ENCODE measurements around the gene SETD6. TPM values are rescaled to one million over a fixed set of nuclear protein-coding genes. Genes with fewer than 3 reads are reported as not detected.
A peak's percentile ranks its signal among the peaks of the same experiment; 100 is the strongest.

Gene SETD6
- total and polyA plus RNA-seq, 2 of the 13 experiments (the other 11 are each of a cell fraction or from before 2014, with no cell fraction given): 24.0 to 25.7 TPM

DNA sequence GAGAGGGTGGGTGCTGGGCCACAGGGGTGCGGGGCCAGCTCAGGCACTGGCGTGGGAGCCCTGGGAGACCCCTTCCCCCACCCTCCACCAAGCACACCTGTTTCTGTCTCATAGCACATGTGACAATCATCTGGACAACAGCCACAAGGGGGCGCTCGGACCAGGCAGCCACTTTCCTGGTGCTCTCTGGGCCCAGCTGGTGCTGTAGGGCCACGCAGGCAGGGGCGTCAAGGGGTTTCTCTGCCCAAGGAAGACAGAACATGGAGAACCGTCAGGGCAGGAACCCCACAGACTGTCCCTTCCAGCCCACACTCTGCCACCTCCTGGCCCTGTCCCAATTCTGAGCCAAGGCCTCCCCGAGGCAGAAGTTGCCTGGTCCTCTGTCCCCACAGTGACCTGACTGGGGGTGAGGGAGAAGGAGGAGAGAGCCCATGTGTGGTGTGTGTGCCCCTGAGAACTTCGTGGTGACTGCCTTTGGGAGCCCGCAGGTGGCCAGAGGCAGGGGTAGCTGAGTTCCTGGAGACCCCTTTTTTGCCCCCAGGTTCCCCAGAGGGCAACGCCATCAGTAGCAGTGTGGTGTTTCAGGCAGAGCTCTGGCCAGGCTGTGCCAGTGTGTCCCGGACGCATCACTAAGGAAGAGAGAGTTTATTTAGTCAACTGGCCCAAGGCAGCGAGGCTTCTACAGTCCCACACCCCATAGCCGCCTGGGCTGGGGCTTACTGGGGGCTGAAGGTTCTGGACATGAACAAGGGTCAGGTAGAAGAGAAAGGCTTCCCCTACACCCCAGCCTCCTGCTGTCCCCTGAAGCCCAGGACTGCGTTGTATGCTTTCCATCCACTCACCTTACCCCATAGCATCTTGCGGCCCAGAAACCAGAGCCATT is 3.1 kb upstream of the SETD6 start (continued):
- TF ChIP-seq E2F1 (CRISPR knock-in tag; IDR thresholded peaks at IDR 0.05) (no peak), NFKB2 (CRISPR knock-in tag; IDR thresholded peaks at IDR 0.05; ENCODE audit: borderline replicate concordance) (peak; percentile 50; the same call in 1 of the 2 replicates), HMGA1 (CRISPR knock-in tag; conservative IDR thresholded peaks at IDR 0.05) (no peak), AKAP8 (CRISPR knock-in tag; IDR thresholded peaks at IDR 0.05) (no peak), GLMP (CRISPR knock-in tag; IDR thresholded peaks at IDR 0.05; ENCODE audit: borderline replicate concordance) (no peak), NKX3-1 (CRISPR knock-in tag; IDR thresholded peaks at IDR 0.05) (no peak), TRIM24 (CRISPR knock-in tag; IDR thresholded peaks at IDR 0.05) (no peak), ZNF292 (CRISPR knock-in tag; IDR thresholded peaks at IDR 0.05; ENCODE audit: borderline replicate concordance, low read depth) (no peak), EP300 (IDR thresholded peaks at IDR 0.05; ENCODE audit: low read depth in 2 of 2, low read length in 2 of 2) (0 out of 4 replicates have a peak, but pooled peaks of 1 of the 2 experiments have one; percentile 18), EP300 (CRISPR knock-in tag; IDR thresholded peaks at IDR 0.05; ENCODE audit: borderline replicate concordance) (no peak), SRF (IDR thresholded peaks at IDR 0.05; ENCODE audit: low read depth, low read length) (no peak), IKZF1 (IDR thresholded peaks at IDR 0.05) (no peak), JUND (CRISPR knock-in tag; IDR thresholded peaks at IDR 0.05) (no peak), ZNF883 (CRISPR knock-in tag; IDR thresholded peaks at IDR 0.05; ENCODE audit: not compliant biosample characterization) (peak; percentile 50)
- TF ChIP-seq, protein P1, sequence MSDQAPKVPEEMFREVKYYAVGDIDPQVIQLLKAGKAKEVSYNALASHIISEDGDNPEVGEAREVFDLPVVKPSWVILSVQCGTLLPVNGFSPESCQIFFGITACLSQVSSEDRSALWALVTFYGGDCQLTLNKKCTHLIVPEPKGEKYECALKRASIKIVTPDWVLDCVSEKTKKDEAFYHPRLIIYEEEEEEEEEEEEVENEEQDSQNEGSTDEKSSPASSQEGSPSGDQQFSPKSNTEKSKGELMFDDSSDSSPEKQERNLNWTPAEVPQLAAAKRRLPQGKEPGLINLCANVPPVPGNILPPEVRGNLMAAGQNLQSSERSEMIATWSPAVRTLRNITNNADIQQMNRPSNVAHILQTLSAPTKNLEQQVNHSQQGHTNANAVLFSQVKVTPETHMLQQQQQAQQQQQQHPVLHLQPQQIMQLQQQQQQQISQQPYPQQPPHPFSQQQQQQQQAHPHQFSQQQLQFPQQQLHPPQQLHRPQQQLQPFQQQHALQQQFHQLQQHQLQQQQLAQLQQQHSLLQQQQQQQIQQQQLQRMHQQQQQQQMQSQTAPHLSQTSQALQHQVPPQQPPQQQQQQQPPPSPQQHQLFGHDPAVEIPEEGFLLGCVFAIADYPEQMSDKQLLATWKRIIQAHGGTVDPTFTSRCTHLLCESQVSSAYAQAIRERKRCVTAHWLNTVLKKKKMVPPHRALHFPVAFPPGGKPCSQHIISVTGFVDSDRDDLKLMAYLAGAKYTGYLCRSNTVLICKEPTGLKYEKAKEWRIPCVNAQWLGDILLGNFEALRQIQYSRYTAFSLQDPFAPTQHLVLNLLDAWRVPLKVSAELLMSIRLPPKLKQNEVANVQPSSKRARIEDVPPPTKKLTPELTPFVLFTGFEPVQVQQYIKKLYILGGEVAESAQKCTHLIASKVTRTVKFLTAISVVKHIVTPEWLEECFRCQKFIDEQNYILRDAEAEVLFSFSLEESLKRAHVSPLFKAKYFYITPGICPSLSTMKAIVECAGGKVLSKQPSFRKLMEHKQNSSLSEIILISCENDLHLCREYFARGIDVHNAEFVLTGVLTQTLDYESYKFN (CRISPR knock-in tag; conservative IDR thresholded peaks at IDR 0.05): no peak
- TF ChIP-seq, protein P2, sequence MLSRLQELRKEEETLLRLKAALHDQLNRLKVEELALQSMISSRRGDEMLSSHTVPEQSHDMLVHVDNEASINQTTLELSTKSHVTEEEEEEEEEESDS (CRISPR knock-in tag; IDR thresholded peaks at IDR 0.05; ENCODE audit: borderline replicate concordance): no peak
- TF ChIP-seq, protein P3, sequence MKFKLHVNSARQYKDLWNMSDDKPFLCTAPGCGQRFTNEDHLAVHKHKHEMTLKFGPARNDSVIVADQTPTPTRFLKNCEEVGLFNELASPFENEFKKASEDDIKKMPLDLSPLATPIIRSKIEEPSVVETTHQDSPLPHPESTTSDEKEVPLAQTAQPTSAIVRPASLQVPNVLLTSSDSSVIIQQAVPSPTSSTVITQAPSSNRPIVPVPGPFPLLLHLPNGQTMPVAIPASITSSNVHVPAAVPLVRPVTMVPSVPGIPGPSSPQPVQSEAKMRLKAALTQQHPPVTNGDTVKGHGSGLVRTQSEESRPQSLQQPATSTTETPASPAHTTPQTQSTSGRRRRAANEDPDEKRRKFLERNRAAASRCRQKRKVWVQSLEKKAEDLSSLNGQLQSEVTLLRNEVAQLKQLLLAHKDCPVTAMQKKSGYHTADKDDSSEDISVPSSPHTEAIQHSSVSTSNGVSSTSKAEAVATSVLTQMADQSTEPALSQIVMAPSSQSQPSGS (CRISPR knock-in tag; IDR thresholded peaks at IDR 0.05): no peak
- TF ChIP-seq, protein P4, sequence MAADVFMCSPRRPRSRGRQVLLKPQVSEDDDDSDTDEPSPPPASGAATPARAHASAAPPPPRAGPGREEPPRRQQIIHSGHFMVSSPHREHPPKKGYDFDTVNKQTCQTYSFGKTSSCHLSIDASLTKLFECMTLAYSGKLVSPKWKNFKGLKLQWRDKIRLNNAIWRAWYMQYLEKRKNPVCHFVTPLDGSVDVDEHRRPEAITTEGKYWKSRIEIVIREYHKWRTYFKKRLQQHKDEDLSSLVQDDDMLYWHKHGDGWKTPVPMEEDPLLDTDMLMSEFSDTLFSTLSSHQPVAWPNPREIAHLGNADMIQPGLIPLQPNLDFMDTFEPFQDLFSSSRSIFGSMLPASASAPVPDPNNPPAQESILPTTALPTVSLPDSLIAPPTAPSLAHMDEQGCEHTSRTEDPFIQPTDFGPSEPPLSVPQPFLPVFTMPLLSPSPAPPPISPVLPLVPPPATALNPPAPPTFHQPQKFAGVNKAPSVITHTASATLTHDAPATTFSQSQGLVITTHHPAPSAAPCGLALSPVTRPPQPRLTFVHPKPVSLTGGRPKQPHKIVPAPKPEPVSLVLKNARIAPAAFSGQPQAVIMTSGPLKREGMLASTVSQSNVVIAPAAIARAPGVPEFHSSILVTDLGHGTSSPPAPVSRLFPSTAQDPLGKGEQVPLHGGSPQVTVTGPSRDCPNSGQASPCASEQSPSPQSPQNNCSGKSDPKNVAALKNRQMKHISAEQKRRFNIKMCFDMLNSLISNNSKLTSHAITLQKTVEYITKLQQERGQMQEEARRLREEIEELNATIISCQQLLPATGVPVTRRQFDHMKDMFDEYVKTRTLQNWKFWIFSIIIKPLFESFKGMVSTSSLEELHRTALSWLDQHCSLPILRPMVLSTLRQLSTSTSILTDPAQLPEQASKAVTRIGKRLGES (CRISPR knock-in tag; IDR thresholded peaks at IDR 0.05; ENCODE audit: borderline replicate concordance): no peak

All from HepG2 (cell line).